Stimulated activated CD4-positive, alpha-beta T cell treated with anti-CD3 and anti-CD28 coated beads, Interleukin-15, amount 100 ng/mL, for 24 hours (primary cell): ENCODE data around the gene PKP4.

ENCODE experiments used
- DNase-seq: peaks from one replicate; pipeline ENCODE4 v3.0.0-alpha.2; 2020

Gene PKP4

GRCh38 chr2:158603986-158604385, 147.2 kb downstream of the PKP4 start:
- DNase-seq = no peak

- DNase-seq = no peak
Measured at GRCh38 chr2:158610059-158610458, 153.3 kb downstream of the PKP4 start.

GRCh38 chr2:158616480-158617000, 159.8 kb downstream of the PKP4 start:
- no peak for DNase-seq

GRCh38 chr2:158618891-158619490, 162.2 kb downstream of the PKP4 start:
- DNase-seq = no peak

- DNase-seq = no peak
Measured at GRCh38 chr2:158619496-158619895, 162.7 kb downstream of the PKP4 start.

GRCh38 chr2:158620656-158621055, 163.9 kb downstream of the PKP4 start:
- DNase-seq = no peak

- no peak for DNase-seq
Measured at GRCh38 chr2:158624071-158624667, 167.4 kb downstream of the PKP4 start.

- no peak for DNase-seq
Measured at GRCh38 chr2:158624961-158625360, 168.2 kb downstream of the PKP4 start.

GRCh38 chr2:158629116-158629515, 172.4 kb downstream of the PKP4 start:
- DNase-seq = no peak

- DNase-seq = no peak
Measured at GRCh38 chr2:158633261-158633660, 176.5 kb downstream of the PKP4 start.

GRCh38 chr2:158634627-158635026, 177.9 kb downstream of the PKP4 start:
- DNase-seq = no peak

- no peak for DNase-seq
Measured at GRCh38 chr2:158635961-158636601, 179.3 kb downstream of the PKP4 start.

- no peak for DNase-seq
Measured at GRCh38 chr2:158637357-158637756, 180.6 kb downstream of the PKP4 start.

- DNase-seq = no peak
Measured at GRCh38 chr2:158644139-158644538, 187.4 kb downstream of the PKP4 start.

GRCh38 chr2:158645299-158645698, 188.5 kb downstream of the PKP4 start:
- DNase-seq = no peak

GRCh38 chr2:158647436-158648231, 190.9 kb downstream of the PKP4 start:
- no peak for DNase-seq

- DNase-seq = no peak
Measured at GRCh38 chr2:158649846-158650245, 193.1 kb downstream of the PKP4 start.

- DNase-seq = no peak
Measured at GRCh38 chr2:158650646-158651357, 194.1 kb downstream of the PKP4 start.

- no peak for DNase-seq
Measured at GRCh38 chr2:158651358-158652057, 194.8 kb downstream of the PKP4 start.

GRCh38 chr2:158655628-158656027, 198.9 kb downstream of the PKP4 start:
- DNase-seq = no peak

GRCh38 chr2:158656492-158657229, 199.9 kb downstream of the PKP4 start:
- DNase-seq = no peak
